Neural progenitor cell (in vitro differentiated cells): ENCODE results near the gene TSEN15. TPM values are rescaled to one million over a fixed set of nuclear protein-coding genes. Genes with fewer than 3 reads are reported as not detected.
A peak's percentile ranks its signal among the peaks of the same experiment; 100 is the strongest.

ENCODE experiments used
- DNase-seq: peaks from one replicate; pipeline ENCODE4 v3.0.0-alpha.2; 2016; ENCODE audit warnings: low spot score
- H2AFZ ChIP-seq: fragments of 200-600 bp; sonication (generic); replicated peaks from 2 replicates; pipeline ENCODE4 v1.6.1; 2016; ENCODE audit warnings: antibody characterized with exemption
- H3F3A ChIP-seq: fragments of 200-600 bp; sonication (generic); 2 replicates; pipeline ENCODE4 v1.6.1; 2016; ENCODE audit warnings: antibody characterized with exemption, low read depth
- H3K27ac ChIP-seq: fragments of 200-600 bp; sonication (generic); 2 replicates; pipeline ENCODE4 v1.5.1; 2016; ENCODE audit warnings: mild to moderate bottlenecking
- H3K27me3 ChIP-seq: fragments of 200-600 bp; sonication (generic); 2 replicates; pipeline ENCODE4 v1.6.1; 2016; ENCODE audit warnings: mild to moderate bottlenecking, moderate library complexity
- H3K36me3 ChIP-seq: fragments of 200-600 bp; sonication (generic); 2 replicates; pipeline ENCODE4 v1.5.1; 2016
- H3K4me1 ChIP-seq: fragments of 200-600 bp; sonication (generic); 2 replicates; pipeline ENCODE4 v1.6.1; 2016; ENCODE audit warnings: mixed run types
- H3K4me2 ChIP-seq: fragments of 200-600 bp; sonication (generic); 2 replicates; pipeline ENCODE4 v1.6.1; 2016
- H3K4me3 ChIP-seq: fragments of 200-600 bp; sonication (generic); 2 replicates; pipeline ENCODE4 v1.5.1; 2016
- H3K79me2 ChIP-seq: fragments of 200-600 bp; sonication (generic); 2 replicates; pipeline ENCODE4 v1.6.1; 2016; ENCODE audit warnings: low read depth
- H3K9ac ChIP-seq: fragments of 200-600 bp; sonication (generic); 2 replicates; pipeline ENCODE4 v1.6.1; 2016
- H3K9me3 ChIP-seq: fragments of 200-600 bp; sonication (generic); 2 replicates; pipeline ENCODE4 v1.5.1; 2016; ENCODE audit warnings: low read depth
- H4K20me1 ChIP-seq: fragments of 200-600 bp; sonication (generic); 2 replicates; pipeline ENCODE4 v1.6.1; 2016; ENCODE audit warnings: low read depth
- H3K27ac Mint-ChIP-seq: 3 replicates; pipeline ENCODE4 v1.8.0; 2021; ENCODE audit warnings: mixed read lengths
- H3K27me3 Mint-ChIP-seq: 2 replicates; pipeline ENCODE4 v1.8.0; 2022; ENCODE audit warnings: low read depth, mild to moderate bottlenecking, inconsistent platforms, moderate library complexity, mixed read lengths; ENCODE audit not compliant: insufficient read depth
- H3K36me3 Mint-ChIP-seq: 3 replicates; pipeline ENCODE4 v1.8.0; 2021; ENCODE audit warnings: mixed read lengths
- H3K4me1 Mint-ChIP-seq: 3 replicates; pipeline ENCODE4 v1.8.0; 2021; ENCODE audit warnings: mixed read lengths
- H3K4me3 Mint-ChIP-seq: 3 replicates; pipeline ENCODE4 v1.8.0; 2021; ENCODE audit warnings: mild to moderate bottlenecking, moderate library complexity, mixed read lengths
- H3K9me3 Mint-ChIP-seq: 3 replicates; pipeline ENCODE4 v1.8.0; 2020; ENCODE audit warnings: mixed read lengths
- EZH2 ChIP-seq: fragments of 200-600 bp; sonication (generic); IDR thresholded peaks from 2 replicates; pipeline ENCODE4 v1.6.1; 2017; ENCODE audit warnings: antibody characterized with exemption, mild to moderate bottlenecking, moderate library complexity
- EZH2phosphoT487 ChIP-seq: fragments of 200-600 bp; sonication (generic); IDR thresholded peaks from 2 replicates; pipeline ENCODE4 v1.6.1; 2017; ENCODE audit warnings: antibody characterized with exemption
- total RNA-seq: library from RNA; depleted of rRNA; stranded (reverse); fragments of >200 nt; gene quantifications from 2 replicates; pipeline ENCODE4 v1.2.3, GENCODE V29; 2015; ENCODE audit warnings: low replicate concordance
- TF ChIP-seq, protein P1 (sequence below): fragments of 200-600 bp; sonication (generic); IDR thresholded peaks from 2 replicates; pipeline ENCODE4 v1.5.1; 2017; ENCODE audit warnings: antibody characterized with exemption, mild to moderate bottlenecking

TSEN15 gene
- total RNA-seq, 1 donor from 2014 or later = 72.3 TPM

DNA sequence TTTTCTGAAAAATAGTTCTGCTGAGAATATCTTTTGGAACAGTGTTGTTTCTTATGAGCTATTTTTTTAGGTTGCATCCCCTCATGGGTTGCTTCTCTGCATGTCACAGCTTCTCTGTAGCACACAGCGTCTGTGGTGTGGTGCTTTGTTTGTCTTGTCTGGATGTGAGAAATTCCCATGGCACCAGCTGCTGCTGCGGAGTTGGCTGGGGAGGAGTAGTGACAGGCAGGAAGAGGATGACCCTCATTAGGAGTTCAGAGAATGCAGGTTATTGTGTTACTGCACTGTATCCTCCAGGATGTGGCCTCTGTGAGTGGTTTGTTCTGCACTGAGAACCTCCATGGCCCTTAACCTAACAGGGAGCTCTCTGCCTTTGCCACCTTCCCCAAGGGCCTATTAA is 64.8 kb downstream of the TSEN15 start:
- Histone ChIP-seq H3K4me3 (no peak overlapping the region), H3F3A (no peaks in the 10 kb centered on the region), H3K4me2 (no peak overlapping the region), H3K36me3 (no peaks in the 10 kb centered on the region), H3K27me3 (no peaks in the 10 kb centered on the region), H4K20me1 (no peaks in the 10 kb centered on the region), H3K9ac (no peak overlapping the region), H3K9me3 (no peaks in the 10 kb centered on the region), H2AFZ (no peak overlapping the region), H3K79me2 (no peaks in the 10 kb centered on the region), H3K27ac (no peak overlapping the region), H3K4me1 (no peaks in the 10 kb centered on the region)
- TF ChIP-seq EZH2 (no peak), EZH2phosphoT487 (no peak)
- TF ChIP-seq, protein P1, sequence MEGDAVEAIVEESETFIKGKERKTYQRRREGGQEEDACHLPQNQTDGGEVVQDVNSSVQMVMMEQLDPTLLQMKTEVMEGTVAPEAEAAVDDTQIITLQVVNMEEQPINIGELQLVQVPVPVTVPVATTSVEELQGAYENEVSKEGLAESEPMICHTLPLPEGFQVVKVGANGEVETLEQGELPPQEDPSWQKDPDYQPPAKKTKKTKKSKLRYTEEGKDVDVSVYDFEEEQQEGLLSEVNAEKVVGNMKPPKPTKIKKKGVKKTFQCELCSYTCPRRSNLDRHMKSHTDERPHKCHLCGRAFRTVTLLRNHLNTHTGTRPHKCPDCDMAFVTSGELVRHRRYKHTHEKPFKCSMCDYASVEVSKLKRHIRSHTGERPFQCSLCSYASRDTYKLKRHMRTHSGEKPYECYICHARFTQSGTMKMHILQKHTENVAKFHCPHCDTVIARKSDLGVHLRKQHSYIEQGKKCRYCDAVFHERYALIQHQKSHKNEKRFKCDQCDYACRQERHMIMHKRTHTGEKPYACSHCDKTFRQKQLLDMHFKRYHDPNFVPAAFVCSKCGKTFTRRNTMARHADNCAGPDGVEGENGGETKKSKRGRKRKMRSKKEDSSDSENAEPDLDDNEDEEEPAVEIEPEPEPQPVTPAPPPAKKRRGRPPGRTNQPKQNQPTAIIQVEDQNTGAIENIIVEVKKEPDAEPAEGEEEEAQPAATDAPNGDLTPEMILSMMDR = no peak
- Mint-ChIP-seq H3K9me3 (no peaks in the 10 kb centered on the region), H3K4me1 (peaks cover 5% of the 10 kb centered on the region), H3K4me3 (no peak overlapping the region), H3K27me3 (peaks cover 3% of the 10 kb centered on the region), H3K27ac (no peak overlapping the region), H3K36me3 (no peaks in the 10 kb centered on the region)
- DNase-seq = peak; percentile 1

DNA sequence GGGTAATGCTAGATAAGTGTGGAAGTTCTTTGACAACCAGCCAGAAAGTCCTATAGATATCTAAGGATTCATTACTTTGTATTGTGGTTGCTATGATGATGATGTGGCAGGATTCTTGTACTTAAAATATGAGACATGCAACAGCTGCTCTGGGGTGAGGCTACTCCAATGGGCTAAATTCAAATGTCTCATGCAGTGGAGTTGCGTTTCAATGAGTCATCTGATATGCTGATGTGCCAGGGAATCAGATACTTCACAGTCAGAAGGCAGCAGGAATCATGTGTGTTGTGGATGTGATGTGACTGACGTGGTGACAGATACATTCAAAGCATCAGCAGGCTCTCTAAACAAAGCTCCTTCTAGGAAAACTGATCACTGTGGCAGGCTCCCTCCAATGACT is 66.5 kb downstream of the TSEN15 start:
- no peaks in the 10 kb centered on the region for H3K27me3 ChIP-seq
- no peak overlapping the region for H3K27ac ChIP-seq
- no peak overlapping the region for H3K4me3 ChIP-seq
- Mint-ChIP-seq H3K27me3 (peaks cover 3% of the 10 kb centered on the region), H3K36me3 (no peaks in the 10 kb centered on the region), H3K4me3 (no peak overlapping the region), H3K27ac (no peak overlapping the region), H3K9me3 (no peaks in the 10 kb centered on the region), H3K4me1 (peaks cover 5% of the 10 kb centered on the region)
- H3K9ac ChIP-seq = no peak overlapping the region
- H3K9me3 ChIP-seq = no peaks in the 10 kb centered on the region
- no peak for DNase-seq
- no peak overlapping the region for H2AFZ ChIP-seq
- H3K36me3 ChIP-seq = no peaks in the 10 kb centered on the region
- TF ChIP-seq, protein P1 = no peak
- TF ChIP-seq EZH2 (no peak), EZH2phosphoT487 (no peak)
- no peaks in the 10 kb centered on the region for H3K4me1 ChIP-seq
- H3F3A ChIP-seq = no peaks in the 10 kb centered on the region
- H3K79me2 ChIP-seq = no peaks in the 10 kb centered on the region
- H3K4me2 ChIP-seq = no peak overlapping the region
- H4K20me1 ChIP-seq = no peaks in the 10 kb centered on the region

Other genes starting within 250 kb of the TSEN15 start
- gene RGL1, start 246.6 kb upstream of the TSEN15 start, total RNA-seq = 13.5 and 15.0 TPM in 2 replicates
- gene COLGALT2, start 14.0 kb upstream of the TSEN15 start, total RNA-seq = 11.6 and 12.7 TPM in 2 replicates